ENCODE results near the gene TSPOAP1.

Gene TSPOAP1

DNA sequence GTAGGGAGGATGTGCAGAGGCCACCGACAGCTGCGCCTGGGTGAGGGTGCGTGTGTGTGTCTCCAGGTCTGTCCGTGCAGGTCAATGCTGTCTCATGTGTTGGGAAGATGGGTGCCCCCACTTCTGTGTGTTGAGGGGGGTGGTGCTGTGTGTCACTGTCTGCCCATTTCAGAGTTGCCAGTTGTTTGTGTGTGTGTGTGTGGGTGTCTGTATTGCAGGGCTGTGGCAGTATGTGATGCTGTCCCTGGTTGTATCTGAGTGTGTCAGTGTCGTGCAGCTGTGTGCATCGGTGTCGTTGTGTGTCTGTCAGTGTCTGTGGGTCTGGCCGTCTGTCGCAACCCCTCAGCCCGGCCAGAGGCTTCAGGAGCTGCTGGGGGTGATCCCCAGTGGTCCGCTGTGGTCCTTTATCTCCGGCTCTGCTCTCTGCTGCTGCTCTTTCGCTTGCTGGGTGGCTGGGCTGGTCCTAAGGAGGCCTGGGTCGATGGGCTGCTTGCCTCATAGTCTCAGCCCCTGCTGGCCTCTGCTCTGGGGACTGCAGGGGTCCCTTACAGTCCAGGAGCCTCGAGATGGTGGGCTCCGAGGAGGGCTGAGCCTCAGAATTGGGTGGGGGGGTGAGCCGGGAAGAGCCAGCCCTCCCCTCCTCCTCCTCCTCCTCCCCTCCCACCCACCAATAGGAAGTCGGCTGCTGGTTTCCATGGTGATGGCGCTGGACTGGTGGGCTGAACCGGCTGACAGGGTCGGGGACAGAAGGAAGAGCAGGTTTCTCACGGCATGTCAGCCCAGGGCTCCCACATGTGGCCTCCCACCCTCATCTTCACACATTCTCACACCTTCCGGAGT, at the start of gene TSPOAP1:
TSS of gene TSPOAP1 (minus strand) at position 601 of the 840 bp plus-strand sequence. CDS start 875 bp downstream, outside the sequence.
- Histone ChIP-seq H3K27ac (ENCODE audit: low read depth in 2 of 2, low read length in 2 of 2) (peak within 1 kb of the TSS in 1 of 2 donors; percentile 40), H3K4me3 (ENCODE audit: low read length in 2 of 2) (peak within 1 kb of the TSS in 1 of 2 donors; percentile 82), H3K4me1 (ENCODE audit: control insufficient read depth in 2 of 2, insufficient read depth in 2 of 2, low read length in 2 of 2) (peaks cover 9 to 16% of the 10 kb centered on the region in 2 donors), H3K9me3 (ENCODE audit: control insufficient read depth in 2 of 2, low read length in 2 of 2) (no peaks in the 10 kb centered on the region), H3K27me3 (ENCODE audit: control insufficient read depth in 2 of 2, insufficient read depth in 2 of 2, low read length in 2 of 2) (no peaks in the 10 kb centered on the region), H3K36me3 (ENCODE audit: control insufficient read depth in 2 of 2, insufficient read depth in 2 of 2, low read length in 2 of 2) (peaks cover 0 to 2% of the 10 kb centered on the region in 2 donors), H3K9ac (ENCODE audit: low read depth in 1 of 2, low read length in 2 of 2) (peak within 1 kb of the TSS in 1 of 2 donors; percentile 9)

- Histone ChIP-seq H3K4me1 (ENCODE audit: control insufficient read depth in 2 of 2, insufficient read depth in 2 of 2, low read length in 2 of 2) (peaks cover 53 to 76% of the 10 kb centered on the region in 2 donors), H3K27ac (ENCODE audit: low read depth in 2 of 2, low read length in 2 of 2) (peak overlapping the region; percentile 62 to 68)
These were observed 49.1 kb upstream of the TSPOAP1 start for GRCh38 chr17:58377661-58378060.

DNA sequence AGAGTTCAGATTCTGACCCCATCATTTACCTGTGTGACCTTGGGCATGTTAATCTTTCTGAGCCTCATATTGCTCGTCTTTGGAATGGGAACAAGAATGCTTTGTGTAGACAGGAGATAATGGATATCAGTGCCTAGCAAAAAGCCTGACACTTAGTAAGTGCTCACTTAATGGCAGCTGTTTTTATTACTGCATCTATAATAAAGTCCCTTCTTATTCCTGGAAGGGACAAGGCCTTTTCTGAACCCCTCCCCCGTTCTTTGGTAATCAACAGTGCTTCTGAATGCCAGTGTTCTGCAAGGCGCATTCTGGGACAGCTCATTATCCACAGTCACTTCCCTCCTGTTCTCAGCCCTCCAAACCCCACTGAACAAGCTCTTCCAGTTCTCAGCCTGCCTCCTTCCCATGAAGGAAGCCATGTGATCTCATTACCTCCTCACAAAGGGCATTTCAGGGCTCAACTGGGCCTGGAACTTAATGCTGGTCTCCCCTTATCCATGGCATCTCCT, 48.6 kb upstream of the TSPOAP1 start:
- Histone ChIP-seq H3K9ac (ENCODE audit: low read depth in 1 of 2, low read length in 2 of 2) (peak overlapping the region; percentile 5 to 30), H3K36me3 (ENCODE audit: control insufficient read depth in 2 of 2, insufficient read depth in 2 of 2, low read length in 2 of 2) (peaks cover 2 to 7% of the 10 kb centered on the region in 2 donors), H3K27me3 (ENCODE audit: control insufficient read depth in 2 of 2, insufficient read depth in 2 of 2, low read length in 2 of 2) (no peaks in the 10 kb centered on the region), H3K4me1 (ENCODE audit: control insufficient read depth in 2 of 2, insufficient read depth in 2 of 2, low read length in 2 of 2) (peaks cover 48 to 71% of the 10 kb centered on the region in 2 donors), H3K27ac (ENCODE audit: low read depth in 2 of 2, low read length in 2 of 2) (peak overlapping the region; percentile 82 to 83), H3K9me3 (ENCODE audit: control insufficient read depth in 2 of 2, low read length in 2 of 2) (no peaks in the 10 kb centered on the region), H3K4me3 (ENCODE audit: low read length in 2 of 2) (peak overlapping the region in 1 of 2 donors; percentile 15)

More at GRCh38 chr17:58377661-58378060, 49.1 kb upstream of the TSPOAP1 start:
- H3K27me3 ChIP-seq (ENCODE audit: control insufficient read depth in 2 of 2, insufficient read depth in 2 of 2, low read length in 2 of 2): no peaks in the 10 kb centered on the region
- peaks cover 2% of the 10 kb centered on the region in 2 donors for H3K36me3 ChIP-seq (ENCODE audit: control insufficient read depth in 2 of 2, insufficient read depth in 2 of 2, low read length in 2 of 2)
- H3K4me3 ChIP-seq (ENCODE audit: low read length in 2 of 2): no peak overlapping the region
- H3K9ac ChIP-seq (ENCODE audit: low read depth in 1 of 2, low read length in 2 of 2): no peak overlapping the region
- H3K9me3 ChIP-seq (ENCODE audit: control insufficient read depth in 2 of 2, low read length in 2 of 2): no peaks in the 10 kb centered on the region

- Histone ChIP-seq H3K36me3 (ENCODE audit: control insufficient read depth in 2 of 2, insufficient read depth in 2 of 2, low read length in 2 of 2) (peaks cover 2 to 11% of the 10 kb centered on the region in 2 donors), H3K9me3 (ENCODE audit: control insufficient read depth in 2 of 2, low read length in 2 of 2) (no peaks in the 10 kb centered on the region), H3K9ac (ENCODE audit: low read depth in 1 of 2, low read length in 2 of 2) (peak overlapping the region in 1 of 2 donors; percentile 30), H3K27ac (ENCODE audit: low read depth in 2 of 2, low read length in 2 of 2) (peak overlapping the region; percentile 82 to 83), H3K4me1 (ENCODE audit: control insufficient read depth in 2 of 2, insufficient read depth in 2 of 2, low read length in 2 of 2) (peaks cover 42 to 65% of the 10 kb centered on the region in 2 donors), H3K4me3 (ENCODE audit: low read length in 2 of 2) (peak overlapping the region; percentile 15 to 31), H3K27me3 (ENCODE audit: control insufficient read depth in 2 of 2, insufficient read depth in 2 of 2, low read length in 2 of 2) (no peaks in the 10 kb centered on the region)
These were observed 47.9 kb upstream of the TSPOAP1 start for GRCh38 chr17:58376472-58377000.

GRCh38 chr17:58375811-58376210, 47.2 kb upstream of the TSPOAP1 start:
- H3K4me1 ChIP-seq (ENCODE audit: control insufficient read depth in 2 of 2, insufficient read depth in 2 of 2, low read length in 2 of 2): peaks cover 39 to 64% of the 10 kb centered on the region in 2 donors
- no peak overlapping the region for H3K4me3 ChIP-seq (ENCODE audit: low read length in 2 of 2)
- peak overlapping the region in 1 of 2 donors; percentile 6 for H3K9ac ChIP-seq (ENCODE audit: low read depth in 1 of 2, low read length in 2 of 2)
- peak overlapping the region; percentile 78 to 82 for H3K27ac ChIP-seq (ENCODE audit: low read depth in 2 of 2, low read length in 2 of 2)
- no peaks in the 10 kb centered on the region for H3K9me3 ChIP-seq (ENCODE audit: control insufficient read depth in 2 of 2, low read length in 2 of 2)
- H3K36me3 ChIP-seq (ENCODE audit: control insufficient read depth in 2 of 2, insufficient read depth in 2 of 2, low read length in 2 of 2): peaks cover 3 to 13% of the 10 kb centered on the region in 2 donors
- H3K27me3 ChIP-seq (ENCODE audit: control insufficient read depth in 2 of 2, insufficient read depth in 2 of 2, low read length in 2 of 2): no peaks in the 10 kb centered on the region

DNA sequence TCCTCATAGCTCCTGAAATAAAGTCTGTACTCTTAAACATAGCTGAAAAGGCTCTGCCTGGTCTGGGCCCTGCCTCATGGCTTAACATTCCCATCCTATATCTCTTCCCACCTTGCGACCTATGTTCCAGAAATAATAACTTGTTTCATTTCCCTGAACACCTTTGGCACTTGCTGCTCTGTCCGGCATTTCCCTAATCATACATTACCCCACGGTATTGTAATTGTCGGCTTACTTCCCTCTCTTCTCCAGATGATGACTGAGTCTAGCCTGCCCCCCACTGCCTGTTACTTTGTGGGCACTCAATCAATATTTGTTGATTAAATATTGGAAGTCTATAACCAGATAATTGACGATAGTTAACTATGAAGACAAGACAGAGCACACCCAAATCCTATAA, 46.7 kb upstream of the TSPOAP1 start:
- no peak overlapping the region for H3K9ac ChIP-seq (ENCODE audit: low read depth in 1 of 2, low read length in 2 of 2)
- H3K27ac ChIP-seq (ENCODE audit: low read depth in 2 of 2, low read length in 2 of 2): peak overlapping the region; percentile 78 to 82

GRCh38 chr17:58373923-58374322, 45.3 kb upstream of the TSPOAP1 start:
- Histone ChIP-seq H3K4me3 (ENCODE audit: low read length in 2 of 2) (no peak overlapping the region), H3K27me3 (ENCODE audit: control insufficient read depth in 2 of 2, insufficient read depth in 2 of 2, low read length in 2 of 2) (no peaks in the 10 kb centered on the region), H3K9ac (ENCODE audit: low read depth in 1 of 2, low read length in 2 of 2) (no peak overlapping the region), H3K27ac (ENCODE audit: low read depth in 2 of 2, low read length in 2 of 2) (no peak overlapping the region), H3K36me3 (ENCODE audit: control insufficient read depth in 2 of 2, insufficient read depth in 2 of 2, low read length in 2 of 2) (peaks cover 8 to 13% of the 10 kb centered on the region in 2 donors), H3K4me1 (ENCODE audit: control insufficient read depth in 2 of 2, insufficient read depth in 2 of 2, low read length in 2 of 2) (peaks cover 47 to 60% of the 10 kb centered on the region in 2 donors), H3K9me3 (ENCODE audit: control insufficient read depth in 2 of 2, low read length in 2 of 2) (no peaks in the 10 kb centered on the region)

More for the DNA sequence above, 46.7 kb upstream of the TSPOAP1 start:
- Histone ChIP-seq H3K27me3 (ENCODE audit: control insufficient read depth in 2 of 2, insufficient read depth in 2 of 2, low read length in 2 of 2) (no peaks in the 10 kb centered on the region), H3K36me3 (ENCODE audit: control insufficient read depth in 2 of 2, insufficient read depth in 2 of 2, low read length in 2 of 2) (peaks cover 8 to 13% of the 10 kb centered on the region in 2 donors), H3K4me1 (ENCODE audit: control insufficient read depth in 2 of 2, insufficient read depth in 2 of 2, low read length in 2 of 2) (peaks cover 42 to 64% of the 10 kb centered on the region in 2 donors), H3K4me3 (ENCODE audit: low read length in 2 of 2) (peak overlapping the region in 1 of 2 donors; percentile 45), H3K9me3 (ENCODE audit: control insufficient read depth in 2 of 2, low read length in 2 of 2) (no peaks in the 10 kb centered on the region)

- H3K9ac ChIP-seq (ENCODE audit: low read depth in 1 of 2, low read length in 2 of 2): no peak overlapping the region
- H3K27ac ChIP-seq (ENCODE audit: low read depth in 2 of 2, low read length in 2 of 2): no peak overlapping the region
- peaks cover 8 to 13% of the 10 kb centered on the region in 2 donors for H3K36me3 ChIP-seq (ENCODE audit: control insufficient read depth in 2 of 2, insufficient read depth in 2 of 2, low read length in 2 of 2)
- H3K9me3 ChIP-seq (ENCODE audit: control insufficient read depth in 2 of 2, low read length in 2 of 2): no peaks in the 10 kb centered on the region
- peaks cover 47 to 55% of the 10 kb centered on the region in 2 donors for H3K4me1 ChIP-seq (ENCODE audit: control insufficient read depth in 2 of 2, insufficient read depth in 2 of 2, low read length in 2 of 2)
- no peaks in the 10 kb centered on the region for H3K27me3 ChIP-seq (ENCODE audit: control insufficient read depth in 2 of 2, insufficient read depth in 2 of 2, low read length in 2 of 2)
- no peak overlapping the region for H3K4me3 ChIP-seq (ENCODE audit: low read length in 2 of 2)
These were observed 44.4 kb upstream of the TSPOAP1 start for GRCh38 chr17:58373003-58373402.

DNA sequence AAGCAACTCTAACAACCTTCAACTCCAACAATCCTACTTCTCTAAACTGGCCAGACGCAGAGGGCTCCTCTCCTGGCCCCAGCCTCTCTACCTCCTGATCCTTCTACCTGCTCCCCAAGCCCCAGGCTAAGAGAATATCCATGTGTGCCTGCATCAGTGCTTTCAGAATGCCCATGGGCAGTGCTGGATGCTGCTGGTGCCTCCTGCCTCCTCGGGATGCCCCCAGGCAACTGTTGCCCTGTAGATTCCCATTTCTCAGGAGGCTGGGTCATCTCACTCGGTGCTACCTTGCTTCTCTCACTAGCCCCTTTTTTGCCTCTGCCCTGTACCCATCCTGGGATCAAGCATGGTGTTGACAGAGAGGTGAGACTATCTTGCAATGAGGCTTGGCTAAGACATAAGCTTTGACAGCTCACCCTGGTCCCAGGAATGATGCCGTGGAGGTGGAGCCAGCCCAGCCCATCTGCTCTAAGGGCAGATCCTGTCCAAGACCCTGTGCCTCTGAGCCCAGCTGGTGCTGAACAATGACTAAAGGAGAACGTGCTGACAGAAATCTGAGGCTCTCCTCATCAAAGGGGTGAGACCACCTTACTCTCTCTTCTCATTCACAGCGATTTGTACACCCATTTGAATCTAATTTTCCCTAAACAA, 42.8 kb upstream of the TSPOAP1 start:
- Histone ChIP-seq H3K27me3 (ENCODE audit: control insufficient read depth in 2 of 2, insufficient read depth in 2 of 2, low read length in 2 of 2) (no peaks in the 10 kb centered on the region), H3K36me3 (ENCODE audit: control insufficient read depth in 2 of 2, insufficient read depth in 2 of 2, low read length in 2 of 2) (peaks cover 11 to 19% of the 10 kb centered on the region in 2 donors), H3K4me1 (ENCODE audit: control insufficient read depth in 2 of 2, insufficient read depth in 2 of 2, low read length in 2 of 2) (peaks cover 47 to 52% of the 10 kb centered on the region in 2 donors), H3K4me3 (ENCODE audit: low read length in 2 of 2) (no peak overlapping the region), H3K9ac (ENCODE audit: low read depth in 1 of 2, low read length in 2 of 2) (no peak overlapping the region), H3K9me3 (ENCODE audit: control insufficient read depth in 2 of 2, low read length in 2 of 2) (no peaks in the 10 kb centered on the region), H3K27ac (ENCODE audit: low read depth in 2 of 2, low read length in 2 of 2) (peak overlapping the region in 1 of 2 donors; percentile 84)

Measured in mucosa of rectum (tissue), 2 donors.